GM08714 (cell line): ENCODE results near the gene KLHL28.

Source experiments
- H3K4me3 ChIP-seq: fragments of 200-500 bp; sonication (Bioruptor generic); 2 replicates; pipeline ENCODE4 v1.5.1; 2014; ENCODE audit warnings: mild to moderate bottlenecking, low read length, inconsistent platforms
- ZNF274 ChIP-seq: IDR thresholded peaks from 2 replicates; pipeline ENCODE4 v1.6.1; 2012; ENCODE audit warnings: mild to moderate bottlenecking, low read depth, low read length

The KLHL28 gene

GRCh38 chr14:44944107-44944506 is 17.6 kb downstream of the KLHL28 start:
- no peak for TF ChIP-seq ZNF274
- H3K4me3 ChIP-seq = no peak overlapping the region

DNA sequence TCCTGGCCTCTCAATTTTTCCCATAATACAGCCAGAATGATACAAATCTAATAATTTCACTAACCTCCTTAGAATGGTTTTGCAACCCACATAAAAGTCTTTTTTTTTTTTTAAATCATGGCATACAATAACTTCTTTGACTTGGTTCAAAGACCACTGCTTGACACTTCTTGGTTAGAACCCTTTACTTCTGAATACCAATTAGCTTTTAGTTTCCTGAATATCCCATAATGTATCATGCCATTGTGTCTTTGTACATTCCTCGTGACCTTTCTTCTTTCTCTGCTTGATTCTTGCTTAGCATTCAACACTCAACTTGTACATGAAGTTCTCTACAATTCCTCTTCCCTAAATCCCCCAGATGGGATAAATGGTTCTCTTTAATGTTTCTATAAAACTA is 19.3 kb downstream of the KLHL28 start:
- no peak overlapping the region for H3K4me3 ChIP-seq
- TF ChIP-seq ZNF274 = no peak

- no peak overlapping the region for H3K4me3 ChIP-seq
- TF ChIP-seq ZNF274 = no peak
These were observed 20.2 kb downstream of the KLHL28 start for GRCh38 chr14:44941591-44941990.

DNA sequence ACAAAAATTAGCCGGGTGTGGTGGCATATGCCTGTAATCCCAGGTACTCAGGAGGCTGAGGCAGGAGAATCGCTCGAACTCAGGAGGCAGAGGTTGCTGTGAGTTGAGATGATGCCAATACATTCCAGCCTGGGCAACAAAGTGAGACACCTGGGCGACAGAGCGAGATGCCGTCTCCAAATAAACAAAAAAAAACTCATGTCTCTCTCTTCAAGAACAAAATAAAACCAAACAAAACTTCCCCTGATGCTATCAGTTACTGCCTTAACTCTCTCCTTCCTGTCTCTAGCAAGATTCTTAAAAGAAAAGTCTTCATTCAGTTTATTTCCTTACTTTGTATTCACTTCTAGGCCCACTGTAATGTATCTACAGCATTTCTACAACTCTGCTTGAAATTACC is 20.8 kb downstream of the KLHL28 start:
- H3K4me3 ChIP-seq = no peak overlapping the region
- no peak for TF ChIP-seq ZNF274

GRCh38 chr14:44940211-44940610 is 21.5 kb downstream of the KLHL28 start:
- no peak for TF ChIP-seq ZNF274
- no peak overlapping the region for H3K4me3 ChIP-seq

- no peak for TF ChIP-seq ZNF274
- no peak overlapping the region for H3K4me3 ChIP-seq
These were observed 24.2 kb downstream of the KLHL28 start for GRCh38 chr14:44937547-44937946.

DNA sequence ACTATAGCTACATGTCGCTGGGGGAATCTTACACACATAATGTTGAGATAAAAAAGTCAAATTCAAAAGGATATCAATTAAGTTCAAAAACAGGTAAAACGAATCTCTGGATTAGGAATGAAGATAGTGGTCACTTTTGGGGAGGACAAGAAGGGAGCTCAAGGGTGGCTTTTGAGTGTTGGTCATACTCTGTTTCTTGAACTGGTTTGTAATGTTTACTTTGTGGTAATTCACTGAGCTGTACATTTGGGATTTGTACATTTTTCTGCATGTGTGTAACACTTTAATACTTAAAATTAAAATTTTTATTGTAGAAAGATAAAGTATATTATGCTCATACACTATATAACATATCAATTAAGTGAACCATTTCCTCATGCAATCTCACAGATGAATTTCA is 26.6 kb downstream of the KLHL28 start:
- TF ChIP-seq ZNF274 = no peak

DNA sequence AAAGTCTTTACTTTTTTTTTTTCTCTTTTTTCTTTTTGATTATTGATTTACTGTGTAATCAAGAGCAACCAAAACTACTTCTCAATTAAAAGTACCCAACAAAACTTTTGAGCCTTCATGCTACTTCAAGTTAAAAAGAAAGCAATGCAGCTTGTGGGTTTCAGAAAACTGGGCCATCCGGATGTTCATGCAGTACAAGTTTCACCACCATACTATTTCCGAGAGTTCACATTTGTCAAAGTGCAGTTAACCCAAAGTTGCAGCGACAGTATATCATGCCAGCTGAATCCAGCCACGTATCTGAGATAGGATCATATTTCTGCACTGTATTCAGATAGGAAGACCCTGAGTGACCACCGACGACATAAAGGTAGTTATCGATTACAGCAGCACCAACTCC is 33.0 kb downstream of the KLHL28 start:
- no peak for TF ChIP-seq ZNF274
- no peak overlapping the region for H3K4me3 ChIP-seq

More for the DNA sequence above, 26.6 kb downstream of the KLHL28 start:
- H3K4me3 ChIP-seq = no peak overlapping the region

DNA sequence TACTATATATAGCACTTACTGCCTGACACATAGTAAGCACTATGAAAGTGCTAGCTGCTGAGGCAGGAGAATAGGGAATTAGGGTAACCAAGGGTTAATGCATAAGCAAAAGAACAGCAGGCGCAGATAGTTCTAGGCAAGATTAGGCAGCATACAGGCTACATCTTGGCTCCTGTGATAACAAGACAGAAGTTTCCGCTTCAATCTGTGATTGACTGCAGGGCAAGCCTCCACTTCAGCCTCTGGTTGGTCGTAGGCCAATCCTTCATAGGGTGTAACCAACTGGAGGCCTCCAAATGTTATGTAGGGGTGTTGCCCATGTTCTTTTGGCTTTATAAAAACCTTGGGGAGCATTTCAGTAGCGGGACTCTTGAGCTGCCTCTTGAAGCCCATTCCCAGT is 46.9 kb downstream of the KLHL28 start:
- TF ChIP-seq ZNF274 = no peak
- H3K4me3 ChIP-seq = no peak overlapping the region

- no peak for TF ChIP-seq ZNF274
- peak overlapping the region; percentile 29; the same call in 1 of the 2 replicates for H3K4me3 ChIP-seq
These were observed 49.5 kb downstream of the KLHL28 start for GRCh38 chr14:44912041-44912869.

DNA sequence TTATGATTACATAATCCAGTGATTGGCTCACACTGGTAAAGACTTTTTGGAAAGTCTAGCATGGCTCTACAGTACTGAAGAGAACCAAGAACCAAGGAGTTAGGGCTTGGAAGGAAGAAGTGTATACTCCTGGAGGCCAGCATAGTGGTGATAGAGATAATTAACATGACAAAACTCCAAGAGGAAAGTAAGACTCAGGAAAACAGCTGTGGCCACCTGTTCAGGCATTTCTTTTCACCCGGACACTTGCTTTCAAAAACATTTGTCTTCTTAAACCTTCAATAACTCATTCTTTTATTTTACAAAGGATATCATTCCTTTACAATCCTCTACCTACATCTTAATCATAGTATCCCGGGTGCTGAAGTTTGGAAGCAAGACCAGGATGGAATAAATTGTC is 50.9 kb downstream of the KLHL28 start:
- TF ChIP-seq ZNF274 = no peak
- H3K4me3 ChIP-seq = no peak overlapping the region

DNA sequence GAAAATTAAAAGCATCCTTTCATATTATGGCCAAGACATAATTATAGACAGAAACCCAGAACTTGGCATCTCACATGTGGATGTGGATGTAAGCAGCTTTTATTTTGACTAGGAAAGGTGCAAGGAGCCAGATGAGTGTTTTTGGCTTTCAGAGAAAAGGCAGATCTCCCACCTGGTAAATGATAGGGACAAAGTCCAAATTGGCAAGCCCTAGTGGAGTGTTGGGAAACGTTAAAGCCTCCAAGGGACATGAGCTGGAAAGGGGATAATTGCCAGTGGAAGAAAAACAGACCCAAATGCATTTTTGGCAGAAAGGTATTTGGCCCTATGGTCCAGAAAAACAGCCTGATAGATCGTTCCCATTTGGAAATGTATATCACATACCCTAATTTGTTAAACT is 60.1 kb downstream of the KLHL28 start:
- no peak for TF ChIP-seq ZNF274
- no peak overlapping the region for H3K4me3 ChIP-seq

DNA sequence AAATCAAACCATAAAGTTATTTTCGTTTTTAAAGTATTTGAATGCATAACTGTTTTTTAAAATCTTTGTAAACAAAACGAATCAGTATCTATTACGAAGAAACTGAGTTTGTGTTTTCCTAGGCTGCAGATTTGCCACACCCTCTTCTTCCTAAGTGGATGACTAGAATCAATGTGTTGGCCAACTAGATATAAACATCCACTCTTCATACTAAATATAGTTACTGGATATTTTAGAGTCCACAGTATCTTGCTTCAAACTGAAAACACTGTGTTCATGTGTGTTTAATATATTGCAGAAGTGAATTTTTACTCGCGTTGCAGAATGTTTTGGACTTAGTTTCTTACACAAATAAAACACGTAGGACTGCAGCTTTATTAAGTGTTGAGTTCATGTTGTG is 63.2 kb downstream of the KLHL28 start:
- TF ChIP-seq ZNF274 = no peak
- no peak overlapping the region; the same call in 1 of the 2 replicates for H3K4me3 ChIP-seq

- TF ChIP-seq ZNF274 = no peak
- peak overlapping the region; percentile 96 for H3K4me3 ChIP-seq
These were observed 63.9 kb downstream of the KLHL28 start for GRCh38 chr14:44897845-44898151.

GRCh38 chr14:44897041-44897844 is 64.5 kb downstream of the KLHL28 start:
- no peak for TF ChIP-seq ZNF274
- H3K4me3 ChIP-seq = peak overlapping the region; percentile 96; the same call in 1 of the 2 replicates
